Inflammatory macrophage treated with lipopolysaccharide for 4 hours (primary cell): ENCODE measurements around the gene NAPA.

Source experiments
- DNase-seq: peaks from one replicate; pipeline ENCODE4 v3.0.0-alpha.2; 2020

The NAPA gene

GRCh38 chr19:47448360-47448727, 66.5 kb downstream of the NAPA start:
- no peak for DNase-seq

- peak; percentile 55 for DNase-seq
Observed at GRCh38 chr19:47447470-47448359, 67.1 kb downstream of the NAPA start.

DNA sequence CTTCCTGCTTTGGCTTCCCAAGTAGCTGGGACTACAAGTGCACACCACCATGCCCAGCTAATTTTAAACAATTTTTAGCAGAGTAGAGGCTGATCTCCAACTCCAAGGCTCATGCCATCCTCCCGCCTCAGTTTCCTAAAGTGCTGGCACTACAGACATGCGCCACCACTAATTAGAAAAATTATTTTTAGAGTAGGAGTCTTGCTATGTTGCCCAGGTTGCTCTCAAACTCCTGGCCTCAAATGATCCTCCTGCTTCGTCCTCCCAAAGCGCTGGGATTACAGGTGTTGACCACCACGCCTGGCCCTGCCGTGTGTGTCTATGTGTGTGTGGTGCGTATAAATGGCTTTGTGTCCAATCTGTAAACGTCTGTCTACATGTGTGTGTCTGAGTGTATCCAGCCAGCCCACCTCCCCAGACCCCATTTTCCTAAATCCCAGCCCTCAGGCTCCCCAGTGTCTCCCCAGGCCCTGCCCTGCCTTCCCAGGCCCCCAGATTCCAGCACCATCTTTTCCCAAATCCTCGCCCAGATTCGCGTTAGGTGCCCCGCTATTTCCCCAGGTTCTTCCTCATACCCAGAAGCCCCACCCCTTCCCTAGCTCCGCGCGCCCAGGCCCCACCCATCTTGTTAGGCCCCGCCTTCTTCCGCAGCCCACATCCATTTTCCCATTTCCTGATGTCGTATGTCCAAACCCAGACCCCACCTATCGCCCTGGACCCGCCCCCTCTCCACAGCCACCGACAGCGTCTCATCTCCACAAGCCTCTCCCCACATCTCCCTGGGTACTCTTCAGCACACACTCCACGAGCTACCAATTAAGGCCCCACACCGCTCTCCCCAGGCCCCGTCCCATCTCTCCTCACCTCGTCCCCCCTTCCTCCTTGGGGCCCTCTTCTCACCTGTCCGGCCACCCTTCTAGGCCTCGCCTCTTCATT, 68.1 kb downstream of the NAPA start:
- peak; percentile 49 for DNase-seq

GRCh38 chr19:47445937-47446402, 68.9 kb downstream of the NAPA start:
- no peak for DNase-seq

DNA sequence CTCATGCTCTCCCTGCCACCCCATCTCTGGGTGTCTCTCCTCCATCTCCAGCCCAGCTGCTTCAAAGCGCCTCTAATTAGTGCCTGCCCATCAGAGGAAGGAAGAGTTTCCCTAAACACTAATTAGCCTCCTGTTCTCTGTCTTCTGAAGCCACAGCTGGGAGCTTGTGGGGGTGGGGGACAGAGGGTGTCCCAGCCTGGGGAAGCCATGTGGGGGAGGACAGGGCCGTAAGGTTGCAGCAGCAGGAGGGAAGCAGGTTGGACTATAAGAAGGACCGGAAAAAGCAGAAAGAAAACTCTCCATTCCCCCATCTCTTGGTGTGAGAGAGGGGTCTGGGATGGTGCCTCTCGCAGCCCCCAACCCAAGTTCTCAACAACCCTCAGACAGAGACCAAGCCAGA, 69.3 kb downstream of the NAPA start:
- DNase-seq = no peak

DNA sequence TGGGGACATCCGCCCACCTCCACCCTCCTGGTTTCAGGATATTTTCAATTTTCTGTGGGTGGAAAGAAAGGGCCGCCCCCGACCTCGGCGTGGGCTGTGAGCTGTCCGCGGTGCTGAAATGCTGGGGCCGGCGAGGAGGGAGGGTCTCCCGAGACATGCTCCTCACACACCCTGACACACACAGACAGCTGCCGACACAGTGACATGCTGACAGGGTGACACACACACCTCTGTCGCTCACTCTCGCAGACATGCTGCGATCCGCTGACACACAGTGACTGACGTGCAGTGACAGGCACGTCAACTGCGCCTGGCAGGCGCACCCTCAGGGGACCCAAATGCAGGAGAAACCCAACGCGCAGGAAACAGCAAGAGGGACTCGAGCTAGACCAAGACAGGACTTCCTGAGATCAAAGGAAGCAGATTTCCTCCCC, 70.5 kb downstream of the NAPA start:
- no peak for DNase-seq

- DNase-seq = no peak
Observed at GRCh38 chr19:47443331-47443730, 71.5 kb downstream of the NAPA start.

GRCh38 chr19:47438793-47439220, 76.1 kb downstream of the NAPA start:
- no peak for DNase-seq
